Activated CD4-positive, alpha-beta memory T cell treated with anti-CD3 and anti-CD28 coated beads, Interleukin-2, amount 10 ng/mL, durations not matched to agents 7 days and 5 days (primary cell): Measurements from ENCODE around the gene TMEM223. TPM values are rescaled to one million over a fixed set of nuclear protein-coding genes. Genes with fewer than 3 reads are reported as not detected.
A peak's percentile ranks its signal among the peaks of the same experiment; 100 is the strongest.
"Not testable (repeated sequence)": the region's sequence is repeated elsewhere in the genome, so short reads cannot be mapped to it uniquely, and the experiment has no call there.

Experiments
- CTCF ChIA-PET: fragments of 350-600 bp; sonication (Branson Sonifier 250); formaldehyde crosslinking; loops from one replicate; lab custom pipeline; 2021; ENCODE audit warnings: antibody characterized with exemption, inconsistent platforms; lab: Charles Lee
- POLR2A ChIA-PET: fragments of 350-600 bp; sonication (Branson Sonifier 250); formaldehyde crosslinking; loops from one replicate; lab custom pipeline; 2021; ENCODE audit warnings: antibody characterized with exemption; lab: Charles Lee
- DNase-seq: peaks from one replicate; pipeline ENCODE4 v3.0.0-alpha.2; 2020
- H3K27ac Mint-ChIP-seq: one replicate; pipeline ENCODE4 v1.8.0; 2021; ENCODE audit warnings: mild to moderate bottlenecking, mixed read lengths
- H3K27me3 Mint-ChIP-seq: one replicate; pipeline ENCODE4 v1.8.0; 2021; ENCODE audit warnings: mixed read lengths
- H3K36me3 Mint-ChIP-seq: one replicate; pipeline ENCODE4 v1.8.0; 2021; ENCODE audit warnings: low read depth, mixed read lengths
- H3K4me1 Mint-ChIP-seq: one replicate; pipeline ENCODE4 v1.8.0; 2021; ENCODE audit warnings: mixed read lengths
- H3K4me3 Mint-ChIP-seq: one replicate; pipeline ENCODE4 v1.8.0; 2021; ENCODE audit warnings: mild to moderate bottlenecking, mixed read lengths
- H3K9me3 Mint-ChIP-seq: one replicate; pipeline ENCODE4 v1.8.0; 2021; ENCODE audit warnings: mixed read lengths
- total RNA-seq, 2 experiments: library from RNA; stranded (reverse); gene quantifications; one replicate each; pipeline ENCODE4 v1.2.3, GENCODE V29; 2021

TMEM223 gene
- total RNA-seq, 2 experiments from 2014 or later = 18.0 to 21.0 TPM

DNA sequence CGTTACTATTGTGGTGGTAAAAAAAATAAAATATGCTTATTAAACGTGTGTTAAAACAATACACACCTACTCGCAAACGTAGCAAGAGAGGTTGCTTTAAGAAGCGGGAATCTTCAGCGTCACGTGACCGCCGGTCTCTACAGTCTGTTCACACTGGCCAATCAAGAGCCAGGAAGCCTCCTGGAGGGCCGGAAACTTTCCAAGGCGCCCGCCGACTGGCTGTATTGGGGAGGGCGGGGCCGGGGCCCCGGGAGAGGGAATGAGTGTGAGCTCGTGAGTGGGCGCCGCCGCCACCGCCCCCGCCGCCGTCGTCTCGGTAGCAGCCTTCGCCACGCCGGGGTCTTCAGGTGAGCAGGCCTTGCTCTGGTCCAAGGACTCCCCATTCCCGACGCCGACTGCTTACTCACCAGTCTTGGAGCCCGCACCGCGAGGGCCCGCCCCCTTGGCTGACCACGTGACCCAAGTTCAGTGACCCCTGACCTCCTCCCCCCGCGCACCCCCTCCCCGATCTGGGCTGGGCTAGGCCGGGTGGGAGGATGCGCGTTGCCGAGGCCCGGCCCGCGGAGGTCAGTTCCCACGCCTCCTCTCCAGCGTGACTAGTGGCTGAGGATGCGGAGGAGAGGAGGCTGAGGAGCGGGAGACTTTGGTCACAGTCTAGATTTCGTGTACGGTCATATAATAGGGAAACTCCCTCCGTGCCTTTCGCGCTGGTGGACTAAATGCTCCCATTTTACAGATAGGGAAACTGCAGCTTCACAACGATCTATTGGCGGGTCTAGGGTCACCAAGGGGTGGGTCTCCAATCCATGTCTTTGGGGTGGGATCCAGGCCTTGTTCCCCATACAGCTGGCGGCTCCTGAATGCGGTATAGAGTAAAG lies 20.4 kb downstream of the TMEM223 start, which contains the start of gene TAF6L:
TSS of gene TAF6L (plus strand) at position 253 of the 878 bp plus-strand sequence. CDS start 4,388 bp downstream, outside the sequence.
- peak; percentile 96 for DNase-seq
- H3K4me3 Mint-ChIP-seq = peak within 1 kb of the TSS; percentile 87
- H3K27me3 Mint-ChIP-seq = no peaks in the 10 kb centered on the region
- H3K4me1 Mint-ChIP-seq = peaks cover 30% of the 10 kb centered on the region
- ChIA-PET POLR2A (interaction anchor here (0.6 to 7.7 kb wide), 19 partner anchors 9 to 179 kb away, joined by 3 to 73 read pairs (median 9); partner anchors contain the start of genes C11orf98, CSKMT, HNRNPUL2 and INTS5), CTCF (interaction anchor here (0.6 to 8.8 kb wide), 9 partner anchors 10 to 160 kb away, joined by 3 to 108 read pairs (median 6); partner anchors contain the start of genes HNRNPUL2, POLR2G, SLC3A2 and TMEM179B)
- H3K9me3 Mint-ChIP-seq = no peaks in the 10 kb centered on the region
- H3K36me3 Mint-ChIP-seq = peaks cover 14% of the 10 kb centered on the region
- peak within 1 kb of the TSS; percentile 88 for H3K27ac Mint-ChIP-seq

DNA sequence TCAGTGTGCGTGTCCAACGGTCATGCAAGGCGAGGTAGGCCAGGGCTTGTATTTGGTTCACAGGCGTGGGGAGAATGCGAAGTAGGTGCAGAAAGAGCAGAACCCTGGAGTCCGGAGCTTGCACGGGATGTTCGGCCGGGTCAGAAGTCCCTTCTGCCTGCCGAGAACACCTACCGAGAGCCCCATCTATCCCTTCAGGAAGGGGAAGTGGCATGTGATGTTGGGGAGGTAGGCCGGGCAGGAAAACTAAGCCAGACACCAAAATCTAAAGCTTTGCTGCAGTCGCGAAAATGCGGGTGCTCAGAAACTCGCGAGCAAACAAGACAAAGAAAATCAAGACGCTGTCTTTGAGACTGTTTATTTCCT lies 21.0 kb downstream of the TMEM223 start:
- Mint-ChIP-seq H3K9me3 (no peaks in the 10 kb centered on the region), H3K27ac (peak overlapping the region; percentile 88), H3K4me3 (peak overlapping the region; percentile 87), H3K27me3 (no peaks in the 10 kb centered on the region), H3K36me3 (peaks cover 19% of the 10 kb centered on the region), H3K4me1 (peaks cover 34% of the 10 kb centered on the region)
- CTCF ChIA-PET = interaction anchor here (0.6 to 8.8 kb wide), 7 partner anchors 9 to 159 kb away, joined by 3 to 108 read pairs (median 3); partner anchors contain the start of genes POLR2G, TMEM179B and ZBTB3
- peak; percentile 37 for DNase-seq
- POLR2A ChIA-PET = interaction anchor here (0.6 to 7.7 kb wide), 16 partner anchors 9 to 179 kb away, joined by 3 to 73 read pairs (median 10); partner anchors contain the start of genes C11orf98, CSKMT, HNRNPUL2 and INTS5

DNA sequence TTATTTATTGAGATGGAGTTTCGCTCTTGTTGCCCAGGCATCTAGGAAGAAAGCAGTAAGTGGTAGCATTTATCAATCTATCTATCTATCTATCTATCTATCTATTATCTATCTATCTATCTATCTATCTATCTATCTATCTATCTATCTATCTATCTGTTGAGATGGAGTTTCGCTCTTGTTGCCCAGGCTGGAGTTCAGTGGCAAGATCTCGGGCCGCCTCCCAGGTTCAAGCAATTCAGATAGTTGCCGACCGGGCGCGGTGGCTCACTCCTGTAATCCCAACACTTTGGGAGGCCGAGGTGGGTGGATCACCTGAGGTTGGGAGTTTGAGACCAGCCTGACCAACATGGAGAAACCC lies 31.0 kb downstream of the TMEM223 start:
- DNase-seq, H3K27me3 Mint-ChIP-seq, H3K9me3 Mint-ChIP-seq: not testable (repeated sequence)
- ChIA-PET POLR2A (interaction anchor here (0.8 to 5.9 kb wide), 19 partner anchors 7 to 186 kb away, joined by 3 to 44 read pairs (median 7); partner anchors contain the start of genes BSCL2, C11orf98, CSKMT and GNG3), CTCF (interaction anchor here (1.0 to 3.6 kb wide), 10 partner anchors 7 to 169 kb away, joined by 3 to 40 read pairs (median 4); partner anchors contain the start of genes HNRNPUL2, TAF6L, TMEM179B and TTC9C)
- Mint-ChIP-seq H3K36me3 (peaks cover 17% of the 10 kb centered on the region), H3K4me1 (peaks cover 23% of the 10 kb centered on the region), H3K27ac (peak overlapping the region; percentile 93), H3K4me3 (peak overlapping the region; percentile 91)

DNA sequence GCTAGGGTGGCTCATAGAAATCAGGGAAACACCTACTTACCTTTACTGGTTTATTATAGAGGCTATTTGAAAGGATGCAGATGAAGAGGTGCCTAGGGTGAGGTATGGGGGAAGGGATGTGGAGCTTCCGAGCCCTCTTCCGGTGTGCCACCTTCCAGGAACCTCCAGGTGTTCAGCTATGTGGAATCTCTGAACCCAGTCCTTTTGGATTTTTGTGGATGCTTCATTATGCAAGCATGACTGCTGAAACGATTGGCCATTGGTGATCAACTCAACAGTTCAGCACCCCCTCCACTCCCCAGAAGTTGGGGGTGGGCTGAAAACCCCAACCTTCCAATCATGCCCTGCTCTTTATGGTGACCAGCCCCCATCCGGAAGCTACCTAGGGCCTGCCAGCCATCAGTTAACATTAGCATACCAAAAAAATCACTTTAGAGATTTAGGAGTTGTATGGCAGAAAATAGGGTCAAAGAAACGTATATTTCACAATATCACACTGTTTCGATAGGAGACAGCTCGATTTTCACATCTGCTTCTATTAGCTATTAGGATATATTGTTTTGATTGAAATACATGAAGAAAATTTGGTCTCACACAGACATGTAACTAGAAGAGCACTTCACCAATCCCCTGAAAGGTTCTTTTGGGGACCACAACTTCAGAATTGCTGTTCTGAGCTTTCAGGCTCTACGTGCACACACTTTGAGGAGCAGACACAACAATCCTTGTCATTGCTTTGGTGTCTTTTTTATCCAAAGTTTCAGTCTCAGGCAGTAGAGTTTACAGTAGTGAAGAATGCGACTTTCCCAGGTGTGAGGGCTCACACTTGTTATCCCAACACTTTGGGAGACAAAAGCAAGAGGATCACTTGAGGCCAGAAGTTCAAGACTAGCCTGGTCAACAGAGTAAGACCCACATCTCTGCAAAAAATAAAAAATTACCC lies 33.7 kb downstream of the TMEM223 start:
- DNase-seq = no peak
- ChIA-PET POLR2A (interaction anchor here (0.7 to 5.9 kb wide), 6 partner anchors 10 to 83 kb away, joined by 3 to 44 read pairs (median 4); partner anchors contain the start of genes HNRNPUL2 and TMEM179B), CTCF (interaction anchor here (0.6 to 2.0 kb wide), 2 partner anchors 28 to 194 kb away, joined by 4 to 11 read pairs; partner anchors contain the start of gene TMEM179B)
- H3K36me3 Mint-ChIP-seq = peaks cover 7% of the 10 kb centered on the region
- peaks cover 32% of the 10 kb centered on the region for H3K4me1 Mint-ChIP-seq
- H3K9me3 Mint-ChIP-seq = no peaks in the 10 kb centered on the region
- H3K4me3 Mint-ChIP-seq = no peak overlapping the region
- H3K27ac Mint-ChIP-seq = no peak overlapping the region
- H3K27me3 Mint-ChIP-seq = no peaks in the 10 kb centered on the region

DNA sequence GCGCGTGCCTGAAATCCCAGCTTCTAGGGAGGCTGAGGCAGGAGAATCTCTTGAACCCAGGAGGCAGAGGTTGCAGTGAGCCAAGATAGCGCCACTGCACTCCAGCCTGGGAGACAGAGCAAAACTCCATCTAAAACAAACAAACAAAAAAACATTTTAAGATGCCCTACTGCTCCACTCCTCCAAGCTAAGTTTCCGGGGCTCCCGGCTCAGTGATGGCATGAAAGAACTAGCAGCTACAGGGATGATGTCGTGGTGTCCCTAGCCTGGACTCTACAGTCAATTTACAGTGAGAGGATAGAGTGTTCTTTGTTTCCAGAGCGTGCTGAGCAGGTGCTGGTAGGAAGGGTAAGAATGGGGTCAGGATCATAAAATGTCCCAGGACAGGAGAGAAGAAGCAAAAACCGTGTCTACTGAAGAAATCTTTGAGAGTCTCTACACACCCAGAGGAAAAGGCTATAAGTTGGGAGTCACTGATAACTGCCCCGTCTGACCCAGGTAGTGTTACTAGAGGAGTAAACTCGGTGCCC lies 36.7 kb downstream of the TMEM223 start:
- no peak for DNase-seq
- POLR2A ChIA-PET = interaction anchor here (0.7 to 5.2 kb wide), 16 partner anchors 8 to 1431 kb away, joined by 3 to 90 read pairs (median 8); partner anchors contain the start of genes GANAB, GNG3, HNRNPUL2 and INTS5
- H3K36me3 Mint-ChIP-seq = peaks cover 5% of the 10 kb centered on the region
- peak overlapping the region; percentile 19 for H3K27ac Mint-ChIP-seq
- H3K4me3 Mint-ChIP-seq = peak overlapping the region; percentile 95
- no peaks in the 10 kb centered on the region for H3K9me3 Mint-ChIP-seq
- peaks cover 24% of the 10 kb centered on the region for H3K4me1 Mint-ChIP-seq
- no peaks in the 10 kb centered on the region for H3K27me3 Mint-ChIP-seq
- CTCF ChIA-PET = interaction anchor here (1.8 to 2.1 kb wide), 3 partner anchors 61 to 100 kb away, joined by 6 to 8 read pairs (median 7); no protein-coding TSS in a partner anchor

DNA sequence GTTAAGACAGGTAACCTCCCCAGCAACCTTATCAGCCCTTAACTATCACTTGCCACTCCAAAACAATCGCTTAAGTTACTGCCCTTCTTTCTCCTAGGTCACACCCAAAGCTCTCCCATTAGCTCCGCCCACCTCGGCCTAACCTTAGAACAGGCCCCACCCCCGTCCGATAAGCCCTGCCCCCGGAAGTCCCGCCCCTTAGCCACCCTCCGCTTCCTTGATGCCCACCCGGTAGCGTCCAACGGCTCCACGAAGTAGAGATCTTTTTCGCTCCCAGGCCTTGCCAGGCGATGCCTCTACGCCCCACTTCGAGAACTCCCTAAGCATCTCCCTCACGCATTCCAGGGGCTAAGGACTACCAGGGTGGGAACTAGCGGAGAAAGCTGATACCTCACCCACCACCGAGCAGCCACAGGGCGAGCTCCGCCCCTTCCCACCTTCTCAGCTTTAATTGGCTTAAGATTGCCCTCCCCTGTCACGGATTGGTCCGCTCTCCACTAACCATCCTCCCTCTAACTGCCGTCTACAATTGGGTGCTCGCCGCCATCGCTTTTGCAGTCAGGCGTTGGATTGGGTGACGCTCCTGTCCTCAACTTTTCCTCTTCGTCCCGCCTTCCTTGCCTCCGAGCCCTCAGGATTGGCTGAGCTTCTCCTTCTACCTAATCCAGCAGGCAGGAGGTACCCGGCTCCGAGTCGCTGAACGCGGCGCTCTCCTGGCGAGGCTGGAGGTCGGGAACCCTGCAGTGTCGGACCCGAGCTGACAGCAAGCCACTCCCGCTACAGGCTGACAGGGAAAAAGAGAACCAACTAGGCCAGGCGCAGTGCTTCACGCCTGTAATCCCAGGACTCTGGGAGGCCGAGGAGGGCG lies 37.8 kb downstream of the TMEM223 start, which contains the start of gene ZBTB3:
TSS of gene ZBTB3 (minus strand) at position 425 of the 868 bp plus-strand sequence. CDS start 496 bp downstream, outside the sequence.
- ChIA-PET POLR2A (interaction anchor here (0.5 to 5.2 kb wide), 51 partner anchors 9 to 1432 kb away, joined by 3 to 90 read pairs (median 4); partner anchors contain the start of genes C11orf98, CSKMT, GANAB and GNG3), CTCF (interaction anchor here (0.6 to 2.1 kb wide), 31 partner anchors 8 to 196 kb away, joined by 3 to 30 read pairs (median 4); partner anchors contain the start of genes B3GAT3, EEF1G, HNRNPUL2 and POLR2G)
- peak within 1 kb of the TSS; percentile 95 for H3K4me3 Mint-ChIP-seq
- H3K27ac Mint-ChIP-seq = peak within 1 kb of the TSS; percentile 93
- peak; percentile 97 for DNase-seq
- H3K9me3 Mint-ChIP-seq = no peaks in the 10 kb centered on the region
- peaks cover 33% of the 10 kb centered on the region for H3K4me1 Mint-ChIP-seq
- peaks cover 8% of the 10 kb centered on the region for H3K36me3 Mint-ChIP-seq
- H3K27me3 Mint-ChIP-seq = no peaks in the 10 kb centered on the region

DNA sequence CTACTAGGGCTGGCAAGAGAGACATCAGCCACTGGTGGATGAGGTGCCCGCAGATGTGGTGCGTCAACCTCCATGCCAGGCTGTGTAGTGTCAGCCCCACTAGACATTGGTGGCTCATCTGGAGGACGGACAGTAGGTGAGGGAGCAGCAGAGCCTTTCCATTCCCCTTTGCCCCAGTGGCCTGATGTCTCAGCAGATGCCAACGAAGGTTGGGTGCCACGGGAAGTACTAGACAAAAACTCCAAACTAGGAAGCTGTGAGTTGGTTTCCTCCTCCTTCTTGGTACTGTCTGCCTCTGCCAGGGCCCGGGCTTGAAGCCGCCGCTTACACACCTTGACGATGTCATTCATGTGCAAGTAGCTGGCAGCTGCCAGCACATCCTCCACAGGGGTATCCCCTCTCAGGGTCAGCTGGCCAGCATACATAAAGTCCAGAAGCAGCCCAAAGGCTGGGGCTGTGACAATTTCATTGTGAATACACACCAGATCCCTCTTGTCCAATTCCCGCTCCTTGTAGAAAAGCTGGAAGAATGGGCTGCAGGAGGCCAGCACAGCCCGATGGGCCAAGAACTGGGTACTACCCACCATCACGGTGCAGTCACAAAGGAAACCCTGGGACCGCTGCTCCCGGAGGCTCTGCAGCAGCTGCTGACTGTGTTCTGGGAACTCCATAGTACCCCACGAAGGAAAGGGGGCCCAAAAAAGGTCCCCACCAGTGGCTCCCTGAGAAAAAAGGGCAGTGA lies 38.6 kb downstream of the TMEM223 start:
- DNase-seq = no peak
- Mint-ChIP-seq H3K36me3 (peaks cover 11% of the 10 kb centered on the region), H3K27me3 (no peaks in the 10 kb centered on the region), H3K27ac (peak overlapping the region; percentile 93), H3K9me3 (no peaks in the 10 kb centered on the region), H3K4me3 (peak overlapping the region; percentile 95), H3K4me1 (peaks cover 36% of the 10 kb centered on the region)
- POLR2A ChIA-PET = interaction anchor here (0.8 to 5.2 kb wide), 39 partner anchors 8 to 201 kb away, joined by 3 to 90 read pairs (median 6); partner anchors contain the start of genes C11orf98, CSKMT, GANAB and GNG3
- CTCF ChIA-PET = interaction anchor here (0.9 to 2.2 kb wide), 23 partner anchors 9 to 196 kb away, joined by 3 to 30 read pairs (median 5); partner anchors contain the start of genes B3GAT3, EEF1G, HNRNPUL2 and POLR2G

DNA sequence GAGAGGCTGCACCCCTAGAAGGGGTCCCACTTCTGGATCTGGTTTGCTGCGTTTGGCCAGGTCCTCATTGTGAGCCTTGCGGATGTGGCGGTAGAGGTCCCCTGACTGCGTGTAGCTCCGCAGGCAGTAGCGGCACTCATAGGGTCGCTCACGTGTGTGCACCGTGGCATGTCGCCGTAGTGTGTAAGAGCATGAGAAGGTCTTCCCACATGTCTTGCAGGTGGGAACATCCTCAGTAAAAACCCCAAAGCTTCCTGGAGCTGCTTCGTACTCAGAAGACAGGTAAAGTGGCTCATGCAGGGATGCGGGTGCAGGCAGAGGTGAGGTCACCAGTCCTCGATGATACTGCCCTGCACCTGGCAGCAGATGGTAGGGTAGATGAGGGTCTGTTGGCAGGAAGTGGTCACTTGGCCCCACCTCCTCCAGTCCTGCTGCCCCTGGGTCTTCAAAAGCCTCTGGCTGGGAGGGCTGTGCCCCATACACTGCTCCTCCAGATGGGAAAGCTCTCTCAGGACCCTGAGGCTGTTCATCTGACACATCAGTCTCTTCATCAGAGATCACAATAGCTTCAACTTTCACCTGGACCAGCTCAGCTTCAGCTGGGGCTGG lies 39.5 kb downstream of the TMEM223 start:
- Mint-ChIP-seq H3K4me3 (peak overlapping the region; percentile 11), H3K9me3 (no peaks in the 10 kb centered on the region), H3K27me3 (no peaks in the 10 kb centered on the region), H3K27ac (peak overlapping the region; percentile 93), H3K36me3 (peaks cover 11% of the 10 kb centered on the region), H3K4me1 (peaks cover 36% of the 10 kb centered on the region)
- no peak for DNase-seq
- POLR2A ChIA-PET = interaction anchor here (1.2 to 5.2 kb wide), 13 partner anchors 11 to 161 kb away, joined by 3 to 90 read pairs (median 12); partner anchors contain the start of genes C11orf98, CSKMT, GANAB and HNRNPUL2
- CTCF ChIA-PET = interaction anchor here (1.3 to 2.2 kb wide), 3 partner anchors 9 to 195 kb away, joined by 3 to 7 read pairs (median 5); partner anchors contain the start of genes POLR2G and TMEM179B

DNA sequence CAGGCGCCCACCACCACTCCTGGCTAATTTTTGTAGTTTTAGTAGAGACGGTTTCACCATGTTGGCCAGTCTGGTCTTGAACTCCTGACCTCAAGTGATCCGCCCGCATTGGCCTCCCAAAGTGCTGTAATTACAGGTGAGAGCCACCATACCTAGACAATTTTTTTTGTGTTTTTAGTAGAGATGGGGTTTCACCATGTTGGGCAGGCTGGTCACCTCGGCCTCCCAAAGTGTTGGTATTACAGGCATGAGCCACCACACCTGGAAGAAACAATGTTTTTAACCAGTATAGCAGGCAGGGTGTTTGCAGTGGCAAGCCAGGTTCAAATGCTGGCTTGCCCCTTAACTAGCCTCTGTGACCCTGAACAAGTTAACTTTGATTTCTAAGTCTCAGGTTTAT lies 41.9 kb downstream of the TMEM223 start:
- not testable (repeated sequence) for H3K27ac Mint-ChIP-seq, H3K9me3 Mint-ChIP-seq

More for the DNA sequence above, 41.9 kb downstream of the TMEM223 start:
- not testable (repeated sequence) for DNase-seq, H3K27me3 Mint-ChIP-seq, H3K4me3 Mint-ChIP-seq
- Mint-ChIP-seq H3K36me3 (peaks cover 11% of the 10 kb centered on the region), H3K4me1 (peaks cover 33% of the 10 kb centered on the region)
- ChIA-PET POLR2A (interaction anchor here (0.6 to 1.9 kb wide), 2 partner anchors 12 to 91 kb away, joined by 4 to 5 read pairs; partner anchors contain the start of gene POLR2G), CTCF (interaction anchor here (0.7 kb wide), 1 partner anchor 348 kb away, joined by 3 read pairs; no protein-coding TSS in a partner anchor)
